ENCODE data around the gene ADAMTS6.

The ADAMTS6 gene

GRCh38 chr5:65268525-65268924, 213.2 kb downstream of the ADAMTS6 start:
- TF ChIP-seq RAD21 (IDR thresholded peaks at IDR 0.05; ENCODE audit: low read depth) (no peak), ZBTB7A (IDR thresholded peaks at IDR 0.05; ENCODE audit: low read depth) (no peak), EGR1 (IDR thresholded peaks at IDR 0.05) (no peak), NFIC (IDR thresholded peaks at IDR 0.05) (no peak), MAX (IDR thresholded peaks at IDR 0.05) (no peak), TAF1 (IDR thresholded peaks at IDR 0.05; ENCODE audit: low read depth) (no peak), CREB1 (IDR thresholded peaks at IDR 0.05; ENCODE audit: low read depth) (no peak), FOXM1 (IDR thresholded peaks at IDR 0.05; ENCODE audit: borderline replicate concordance, low read depth) (no peak), USF1 (IDR thresholded peaks at IDR 0.05) (no peak), REST (IDR thresholded peaks at IDR 0.05; ENCODE audit: low read depth) (no peak), TCF12 (IDR thresholded peaks at IDR 0.05; ENCODE audit: low read depth) (no peak)

GRCh38 chr5:65264420-65264819, 217.3 kb downstream of the ADAMTS6 start:
- TF ChIP-seq CEBPB (IDR thresholded peaks at IDR 0.05) (no peak), CREB1 (IDR thresholded peaks at IDR 0.05; ENCODE audit: low read depth) (no peak), REST (IDR thresholded peaks at IDR 0.05; ENCODE audit: low read depth) (no peak), TCF12 (IDR thresholded peaks at IDR 0.05; ENCODE audit: low read depth) (no peak), EP300 (IDR thresholded peaks at IDR 0.05; ENCODE audit: borderline replicate concordance) (no peak), EGR1 (IDR thresholded peaks at IDR 0.05) (no peak), USF1 (IDR thresholded peaks at IDR 0.05) (no peak), NFIC (IDR thresholded peaks at IDR 0.05) (no peak), MAX (IDR thresholded peaks at IDR 0.05) (no peak), TEAD4 (IDR thresholded peaks at IDR 0.05) (no peak), TAF1 (IDR thresholded peaks at IDR 0.05; ENCODE audit: low read depth) (no peak), YY1 (IDR thresholded peaks at IDR 0.05; ENCODE audit: low read depth) (no peak), RAD21 (IDR thresholded peaks at IDR 0.05; ENCODE audit: low read depth) (no peak), ZBTB7A (IDR thresholded peaks at IDR 0.05; ENCODE audit: low read depth) (no peak), FOXM1 (IDR thresholded peaks at IDR 0.05; ENCODE audit: borderline replicate concordance, low read depth) (no peak)

GRCh38 chr5:65263321-65263720, 218.4 kb downstream of the ADAMTS6 start:
- no peak for TF ChIP-seq ZBTB7A (IDR thresholded peaks at IDR 0.05; ENCODE audit: low read depth)
- no peak for TF ChIP-seq EGR1 (IDR thresholded peaks at IDR 0.05)
- TF ChIP-seq MAX (IDR thresholded peaks at IDR 0.05), result no peak

- TF ChIP-seq FOXM1 (IDR thresholded peaks at IDR 0.05; ENCODE audit: borderline replicate concordance, low read depth) (no peak), ZBTB7A (IDR thresholded peaks at IDR 0.05; ENCODE audit: low read depth) (no peak), CEBPB (IDR thresholded peaks at IDR 0.05) (no peak), EP300 (IDR thresholded peaks at IDR 0.05; ENCODE audit: borderline replicate concordance) (no peak), YY1 (IDR thresholded peaks at IDR 0.05; ENCODE audit: low read depth) (no peak), TCF12 (IDR thresholded peaks at IDR 0.05; ENCODE audit: low read depth) (no peak), TAF1 (IDR thresholded peaks at IDR 0.05; ENCODE audit: low read depth) (no peak), NFIC (IDR thresholded peaks at IDR 0.05) (no peak; the same call in 1 of the 2 replicates), RAD21 (IDR thresholded peaks at IDR 0.05; ENCODE audit: low read depth) (no peak), EGR1 (IDR thresholded peaks at IDR 0.05) (no peak), TEAD4 (IDR thresholded peaks at IDR 0.05) (no peak), REST (IDR thresholded peaks at IDR 0.05; ENCODE audit: low read depth) (no peak), MAX (IDR thresholded peaks at IDR 0.05) (no peak), USF1 (IDR thresholded peaks at IDR 0.05) (no peak), CREB1 (IDR thresholded peaks at IDR 0.05; ENCODE audit: low read depth) (no peak)
These were observed 219.1 kb downstream of the ADAMTS6 start for GRCh38 chr5:65262649-65263059.

Measured in Ishikawa (cell line).